Measurements from ENCODE around the gene SERPING1. TPM values are rescaled to one million over a fixed set of nuclear protein-coding genes. Genes with fewer than 3 reads are reported as not detected.

Gene SERPING1
- polyA plus RNA-seq, 1 donor (not counting 4 experiments of a cell fraction or from before 2014, with no cell fraction given) = 12.8 TPM

DNA sequence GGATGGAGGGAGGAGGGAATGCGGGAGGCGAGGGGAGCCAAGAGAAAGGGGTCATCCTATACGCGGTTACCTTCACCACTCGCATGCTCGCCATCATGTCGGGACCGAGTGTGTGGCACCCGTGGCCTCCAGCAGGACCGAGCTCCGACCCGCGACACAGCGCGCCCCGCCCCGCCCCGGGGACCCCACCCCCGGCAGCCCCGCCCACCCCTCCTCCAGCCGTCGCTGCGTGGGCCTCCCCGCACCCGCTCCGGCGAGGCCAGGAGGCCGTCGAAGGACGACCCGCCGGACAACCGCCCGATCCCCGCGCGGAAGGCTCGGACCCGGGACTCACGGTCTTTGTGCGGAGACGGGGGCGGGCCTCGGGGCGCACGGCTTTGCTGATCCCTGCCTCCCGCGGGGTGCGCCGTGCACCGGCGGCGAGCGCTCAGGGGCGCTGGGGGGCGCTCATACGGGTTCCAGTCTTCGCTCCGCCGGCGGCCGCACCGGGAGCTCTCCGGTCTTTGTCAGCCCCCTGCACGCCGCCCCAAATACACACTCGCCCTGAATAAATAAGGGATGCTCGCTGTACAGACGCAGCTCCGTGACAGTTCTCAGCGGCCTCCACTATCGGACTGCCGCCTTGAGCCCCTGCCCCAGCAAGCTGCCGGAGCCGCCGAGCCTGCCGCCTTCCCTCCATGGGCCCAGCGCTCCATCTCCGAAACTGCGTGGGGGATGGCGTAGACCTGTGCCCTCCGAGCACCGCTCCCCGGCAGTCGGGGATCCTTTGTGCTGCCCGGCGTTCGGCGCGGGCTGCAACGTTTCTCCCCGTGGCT, 29.8 kb upstream of the SERPING1 start, which contains the start of gene UBE2L6:
UBE2L6 (minus strand) TSS at position 158 of the 815 bp plus-strand sequence; CDS start at position 97, 61 bp downstream.
- dilution Hi-C loops (cut with MboI; ENCODE audit: extremely low pct_ligation_motif_present, low sequenced_read_pairs) = no loop called here
- peak within 1 kb of the TSS; percentile 95 for H2AFZ ChIP-seq (ENCODE audit: control insufficient read depth, low read length)
- peak within 1 kb of the TSS; percentile 100 for H3K4me2 ChIP-seq (ENCODE audit: control insufficient read depth, extremely low read depth, insufficient read depth, low read depth, low read length)
- no peak for FAIRE-seq
- no peak for DNase-seq (ENCODE audit: low read depth, low spot score)
- H3K27ac ChIP-seq (ENCODE audit: control insufficient read depth, insufficient read depth, low read length) = peak within 1 kb of the TSS; percentile 47
- no peaks in the 10 kb centered on the region for H3K27me3 ChIP-seq (ENCODE audit: control insufficient read depth, extremely low read depth, insufficient read depth, low read length)
- peaks cover 23% of the 10 kb centered on the region for H3K4me1 ChIP-seq (ENCODE audit: control insufficient read depth, extremely low read depth, insufficient read depth, low read length)
- H3K36me3 ChIP-seq (ENCODE audit: control insufficient read depth in 2 of 2, extremely low read depth in 1 of 2, insufficient read depth in 2 of 2, low read length in 2 of 2) = no peaks in the 10 kb centered on the region
- TF ChIP-seq, protein P1, sequence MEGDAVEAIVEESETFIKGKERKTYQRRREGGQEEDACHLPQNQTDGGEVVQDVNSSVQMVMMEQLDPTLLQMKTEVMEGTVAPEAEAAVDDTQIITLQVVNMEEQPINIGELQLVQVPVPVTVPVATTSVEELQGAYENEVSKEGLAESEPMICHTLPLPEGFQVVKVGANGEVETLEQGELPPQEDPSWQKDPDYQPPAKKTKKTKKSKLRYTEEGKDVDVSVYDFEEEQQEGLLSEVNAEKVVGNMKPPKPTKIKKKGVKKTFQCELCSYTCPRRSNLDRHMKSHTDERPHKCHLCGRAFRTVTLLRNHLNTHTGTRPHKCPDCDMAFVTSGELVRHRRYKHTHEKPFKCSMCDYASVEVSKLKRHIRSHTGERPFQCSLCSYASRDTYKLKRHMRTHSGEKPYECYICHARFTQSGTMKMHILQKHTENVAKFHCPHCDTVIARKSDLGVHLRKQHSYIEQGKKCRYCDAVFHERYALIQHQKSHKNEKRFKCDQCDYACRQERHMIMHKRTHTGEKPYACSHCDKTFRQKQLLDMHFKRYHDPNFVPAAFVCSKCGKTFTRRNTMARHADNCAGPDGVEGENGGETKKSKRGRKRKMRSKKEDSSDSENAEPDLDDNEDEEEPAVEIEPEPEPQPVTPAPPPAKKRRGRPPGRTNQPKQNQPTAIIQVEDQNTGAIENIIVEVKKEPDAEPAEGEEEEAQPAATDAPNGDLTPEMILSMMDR (optimal IDR thresholded peaks at IDR 0.05 in 1 of 3, IDR thresholded peaks at IDR 0.05 in 1 of 3, conservative IDR thresholded peaks at IDR 0.05 in 1 of 3; ENCODE audit: extremely low read depth in 1 of 3, insufficient read depth in 2 of 3, low read length in 3 of 3) = peak in 1 of 3 experiments; percentile 54
- no peak for TF ChIP-seq EZH2 (IDR thresholded peaks at IDR 0.05; ENCODE audit: low read length)
- no peaks in the 10 kb centered on the region for H3K9me3 ChIP-seq (ENCODE audit: control insufficient read depth, low read depth, low read length)
- H3K4me3 ChIP-seq (ENCODE audit: control insufficient read depth in 2 of 3, extremely low read depth in 1 of 3, insufficient read depth in 2 of 3, low read depth in 1 of 3, low read length in 3 of 3) = peak within 1 kb of the TSS; percentile 65 to 80 (median 77)
- peak within 1 kb of the TSS; percentile 66 for H3K9ac ChIP-seq (ENCODE audit: control insufficient read depth, extremely low read depth, insufficient read depth, low read length)
- peaks cover 12% of the 10 kb centered on the region for H3K79me2 ChIP-seq (ENCODE audit: control insufficient read depth, insufficient read depth, low read length)
- no peaks in the 10 kb centered on the region for H3K9me1 ChIP-seq (ENCODE audit: control insufficient read depth, extremely low read depth, insufficient read depth, low read length)
- H4K20me1 ChIP-seq (ENCODE audit: control insufficient read depth, extremely low read depth, insufficient read depth, low read length) = no peaks in the 10 kb centered on the region

DNA sequence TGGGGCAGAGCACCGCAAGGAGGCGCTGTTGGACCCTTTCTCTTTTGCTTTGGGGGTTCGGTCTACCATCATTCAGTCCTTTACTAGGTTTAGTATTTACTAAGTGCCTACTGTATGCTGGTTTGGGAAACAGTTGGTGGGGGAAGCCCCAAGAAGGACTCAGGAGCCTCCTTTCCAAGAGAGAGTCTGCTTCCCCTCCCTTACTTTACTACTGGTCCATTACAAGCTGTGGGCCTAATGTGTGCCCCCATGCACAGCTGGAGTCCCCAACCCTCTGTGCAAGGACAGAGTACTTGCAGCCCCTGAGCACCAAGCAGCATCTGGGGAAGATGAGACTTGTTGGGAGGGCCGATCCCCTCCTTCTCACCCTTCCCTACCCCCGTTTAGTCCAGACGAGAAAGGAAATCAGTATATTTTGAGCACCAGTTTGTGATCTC, 29.1 kb upstream of the SERPING1 start:
- Histone ChIP-seq H3K4me3 (ENCODE audit: control insufficient read depth in 2 of 3, extremely low read depth in 1 of 3, insufficient read depth in 2 of 3, low read depth in 1 of 3, low read length in 3 of 3) (peak overlapping the region; percentile 65 to 80 (median 77)), H3K4me1 (ENCODE audit: control insufficient read depth, extremely low read depth, insufficient read depth, low read length) (peaks cover 21% of the 10 kb centered on the region), H3K27ac (ENCODE audit: control insufficient read depth, insufficient read depth, low read length) (no peak overlapping the region), H3K4me2 (ENCODE audit: control insufficient read depth, extremely low read depth, insufficient read depth, low read depth, low read length) (peak overlapping the region; percentile 67), H2AFZ (ENCODE audit: control insufficient read depth, low read length) (no peak overlapping the region), H3K9me1 (ENCODE audit: control insufficient read depth, extremely low read depth, insufficient read depth, low read length) (no peaks in the 10 kb centered on the region), H3K9ac (ENCODE audit: control insufficient read depth, extremely low read depth, insufficient read depth, low read length) (peak overlapping the region; percentile 66), H3K36me3 (ENCODE audit: control insufficient read depth in 2 of 2, extremely low read depth in 1 of 2, insufficient read depth in 2 of 2, low read length in 2 of 2) (no peaks in the 10 kb centered on the region), H4K20me1 (ENCODE audit: control insufficient read depth, extremely low read depth, insufficient read depth, low read length) (no peaks in the 10 kb centered on the region), H3K79me2 (ENCODE audit: control insufficient read depth, insufficient read depth, low read length) (peaks cover 12% of the 10 kb centered on the region), H3K27me3 (ENCODE audit: control insufficient read depth, extremely low read depth, insufficient read depth, low read length) (no peaks in the 10 kb centered on the region), H3K9me3 (ENCODE audit: control insufficient read depth, low read depth, low read length) (no peaks in the 10 kb centered on the region)
- dilution Hi-C loops (cut with MboI; ENCODE audit: extremely low pct_ligation_motif_present, low sequenced_read_pairs) = no loop called here
- FAIRE-seq = no peak
- DNase-seq (ENCODE audit: low read depth, low spot score) = no peak
- TF ChIP-seq EZH2 (IDR thresholded peaks at IDR 0.05; ENCODE audit: low read length) = no peak
- TF ChIP-seq, protein P1 (optimal IDR thresholded peaks at IDR 0.05 in 1 of 3, IDR thresholded peaks at IDR 0.05 in 1 of 3, conservative IDR thresholded peaks at IDR 0.05 in 1 of 3; ENCODE audit: extremely low read depth in 1 of 3, insufficient read depth in 2 of 3, low read length in 3 of 3) = peak; percentile 88 to 96 (median 95)

Measured in keratinocyte (primary cell).